ENCODE measurements around the gene SPATS2.

- TF ChIP-seq CTCF (IDR thresholded peaks at IDR 0.05), result no peak
- TF ChIP-seq POLR2A (IDR thresholded peaks at IDR 0.05), result no peak
Measured at GRCh38 chr12:49365542-49365941, 1.7 kb upstream of the SPATS2 start.

Data from sigmoid colon (tissue), 3 donors.